Peyer's patch (tissue), 4 donors: Measurements from ENCODE around the gene IL16.

Experiments used
- CTCF ChIP-seq, 6 experiments: fragments of 450-650 bp in 4 of 6; fragments of 200-600 bp in 2 of 6; sonication (generic) in 1 of 6; IDR thresholded peaks; one replicate each; pipeline ENCODE4 v1.5.1; 2017 to 2019; ENCODE audit warnings: antibody characterized with exemption in 6 of 6, mild to moderate bottlenecking in 3 of 6, moderate library complexity in 1 of 6
- POLR2A ChIP-seq, 2 donors: fragments of 450-650 bp; IDR thresholded peaks; one replicate each; pipeline ENCODE4 v1.5.1; 2017; ENCODE audit warnings: antibody characterized with exemption in 2 of 2, mild to moderate bottlenecking in 2 of 2, moderate library complexity in 2 of 2

- no peak for TF ChIP-seq CTCF (IDR thresholded peaks at IDR 0.05)
- TF ChIP-seq POLR2A (IDR thresholded peaks at IDR 0.05), result no peak
Measured at GRCh38 chr15:81265256-81265943, 68.7 kb downstream of the IL16 start.
